ENCODE results near the gene SLC35C1.

SLC35C1 gene

GRCh38 chr11:45804761-45805304 lies at the start of gene SLC35C1:
SLC35C1 (plus strand) TSS chr11:45805149; CDS start chr11:45805802, 653 bp downstream.
- DNase-seq: peak; percentile 94

- no peak for DNase-seq
These were observed 49.6 kb upstream of the SLC35C1 start for GRCh38 chr11:45755281-45755859.

- no peak for DNase-seq
These were observed 48.5 kb upstream of the SLC35C1 start for GRCh38 chr11:45756384-45757010.

- no peak for DNase-seq
These were observed 47.3 kb upstream of the SLC35C1 start for GRCh38 chr11:45757672-45758071.

- DNase-seq: no peak
These were observed 43.3 kb upstream of the SLC35C1 start for GRCh38 chr11:45761659-45762058.

GRCh38 chr11:45765107-45765668 lies 39.8 kb upstream of the SLC35C1 start:
- DNase-seq: no peak

- DNase-seq: no peak
These were observed 39.1 kb upstream of the SLC35C1 start for GRCh38 chr11:45765836-45766235.

- no peak for DNase-seq
These were observed 38.5 kb upstream of the SLC35C1 start for GRCh38 chr11:45766469-45766868.

- no peak for DNase-seq
These were observed 36.5 kb upstream of the SLC35C1 start for GRCh38 chr11:45768486-45768885.

GRCh38 chr11:45769960-45770359 lies 35.0 kb upstream of the SLC35C1 start:
- no peak for DNase-seq

GRCh38 chr11:45771193-45771565 lies 33.8 kb upstream of the SLC35C1 start:
- peak; percentile 46 for DNase-seq

- DNase-seq: peak; percentile 97
These were observed 33.1 kb upstream of the SLC35C1 start for GRCh38 chr11:45771566-45772448.

- no peak for DNase-seq
These were observed 32.5 kb upstream of the SLC35C1 start for GRCh38 chr11:45772449-45772774.

- DNase-seq: no peak
These were observed 31.8 kb upstream of the SLC35C1 start for GRCh38 chr11:45772986-45773785.

GRCh38 chr11:45773786-45774655 lies 30.9 kb upstream of the SLC35C1 start:
- DNase-seq: no peak

GRCh38 chr11:45774786-45775185 lies 30.2 kb upstream of the SLC35C1 start:
- no peak for DNase-seq

- DNase-seq: no peak
These were observed 27.6 kb upstream of the SLC35C1 start for GRCh38 chr11:45777127-45777969.

GRCh38 chr11:45778341-45778740 lies 26.6 kb upstream of the SLC35C1 start:
- DNase-seq: no peak

- DNase-seq: no peak
These were observed 25.3 kb upstream of the SLC35C1 start for GRCh38 chr11:45779602-45780001.

- no peak for DNase-seq
These were observed 18.7 kb upstream of the SLC35C1 start for GRCh38 chr11:45786272-45786671.

- DNase-seq: no peak
These were observed 16.1 kb upstream of the SLC35C1 start for GRCh38 chr11:45788887-45789286.

All from 8988T (cell line).